HCEC 1CT (cell line): ENCODE results near the gene KIF5A.
"Not testable (repeated sequence)": the region's sequence is repeated elsewhere in the genome, so short reads cannot be mapped to it uniquely, and the experiment has no call there.

Source experiments
- DNase-seq: peaks from one replicate; pipeline ENCODE4 v3.0.0-alpha.2; 2017

Gene KIF5A

GRCh38 chr12:57549909-57550640 lies at the start of gene KIF5A:
KIF5A (plus strand) TSS chr12:57550044; CDS start chr12:57550272, 228 bp downstream.
- no peak for DNase-seq

- no peak for DNase-seq
Observed at GRCh38 chr12:57500213-57500612, 49.6 kb upstream of the KIF5A start.

- not testable (repeated sequence) for DNase-seq
Observed at GRCh38 chr12:57502311-57502969, 47.4 kb upstream of the KIF5A start.

- not testable (repeated sequence) for DNase-seq
Observed at GRCh38 chr12:57506541-57506940, 43.3 kb upstream of the KIF5A start.

GRCh38 chr12:57507796-57508195 lies 42.0 kb upstream of the KIF5A start:
- not testable (repeated sequence) for DNase-seq

- no peak for DNase-seq
Observed at GRCh38 chr12:57511161-57511560, 38.7 kb upstream of the KIF5A start.

- DNase-seq = no peak
Observed at GRCh38 chr12:57511588-57512325, 38.1 kb upstream of the KIF5A start.

GRCh38 chr12:57512665-57513064 lies 37.2 kb upstream of the KIF5A start:
- no peak for DNase-seq

GRCh38 chr12:57513266-57513665 lies 36.6 kb upstream of the KIF5A start:
- DNase-seq = no peak

- DNase-seq = not testable (repeated sequence)
Observed at GRCh38 chr12:57513677-57514076, 36.2 kb upstream of the KIF5A start.

- not testable (repeated sequence) for DNase-seq
Observed at GRCh38 chr12:57514246-57514645, 35.6 kb upstream of the KIF5A start.

- no peak for DNase-seq
Observed at GRCh38 chr12:57514720-57515407, 35.0 kb upstream of the KIF5A start.

GRCh38 chr12:57515408-57515933 lies 34.4 kb upstream of the KIF5A start:
- DNase-seq = no peak

GRCh38 chr12:57515934-57516541 lies 33.8 kb upstream of the KIF5A start:
- DNase-seq = no peak

- no peak for DNase-seq
Observed at GRCh38 chr12:57516617-57517153, 33.2 kb upstream of the KIF5A start.

- DNase-seq = peak; percentile 47
Observed at GRCh38 chr12:57517187-57517586, 32.7 kb upstream of the KIF5A start.

GRCh38 chr12:57517718-57518117 lies 32.1 kb upstream of the KIF5A start:
- DNase-seq = not testable (repeated sequence)

GRCh38 chr12:57518176-57518919 lies 31.5 kb upstream of the KIF5A start:
- no peak for DNase-seq

- DNase-seq = no peak
Observed at GRCh38 chr12:57518920-57519795, 30.7 kb upstream of the KIF5A start.

GRCh38 chr12:57519796-57520052 lies 30.1 kb upstream of the KIF5A start:
- DNase-seq = no peak
